Lower lobe of right lung (tissue), 2 donors: ENCODE results near the gene LIN7B. TPM values are rescaled to one million over a fixed set of nuclear protein-coding genes. Genes with fewer than 3 reads are reported as not detected.
A peak's percentile ranks its signal among the peaks of the same experiment; 100 is the strongest.

ENCODE experiments used
- ATAC-seq, 2 donors: fragments of 200-7000 bp; cut with Tn5 transposase; one replicate each; pipeline ENCODE4 v1.9.1; 2020 to 2022; ENCODE audit warnings: mild to moderate bottlenecking in 2 of 2, moderate library complexity in 2 of 2
- DNase-seq: peaks from one replicate; pipeline ENCODE4 v3.0.0-alpha.2; 2020
- H3K27ac ChIP-seq: fragments of 200-600 bp; one replicate; pipeline ENCODE4 v1.8.0; 2022
- H3K27me3 ChIP-seq: fragments of 200-600 bp; one replicate; pipeline ENCODE4 v1.8.0; 2022; ENCODE audit warnings: low read depth
- H3K36me3 ChIP-seq: fragments of 200-600 bp; one replicate; pipeline ENCODE4 v1.8.0; 2022; ENCODE audit warnings: mild to moderate bottlenecking
- H3K4me1 ChIP-seq: fragments of 200-600 bp; one replicate; pipeline ENCODE4 v1.8.0; 2022
- H3K4me3 ChIP-seq: fragments of 200-600 bp; one replicate; pipeline ENCODE4 v1.8.0; 2022; ENCODE audit warnings: mild to moderate bottlenecking
- H3K9me3 ChIP-seq: fragments of 200-600 bp; one replicate; pipeline ENCODE4 v1.8.0; 2022
- intact Hi-C: fragments of 100-400 bp; cut with DNase I; formaldehyde crosslinking; loops from one replicate; pipeline ENCODE4 v1.11.0; 2022
- total RNA-seq: library from RNA; stranded (reverse); fragmentation: NEBNext Ultra II Directional; extraction: Animal tissue kit (Norgen Biotek cat#: 25700); gene quantifications from one replicate; pipeline ENCODE4 v1.2.1, GENCODE V29; 2021
- TF ChIP-seq, protein P1 (sequence below): fragments of 200-600 bp; IDR thresholded peaks from one replicate; pipeline ENCODE4 v1.8.0; 2022; ENCODE audit warnings: antibody characterized with exemption, mild to moderate bottlenecking
- donor health status: DM: no; HTN: yes; CAD: no; lungs with severe emphysema.

Gene LIN7B
- total RNA-seq, 1 donor from 2014 or later: 10.6 TPM

DNA sequence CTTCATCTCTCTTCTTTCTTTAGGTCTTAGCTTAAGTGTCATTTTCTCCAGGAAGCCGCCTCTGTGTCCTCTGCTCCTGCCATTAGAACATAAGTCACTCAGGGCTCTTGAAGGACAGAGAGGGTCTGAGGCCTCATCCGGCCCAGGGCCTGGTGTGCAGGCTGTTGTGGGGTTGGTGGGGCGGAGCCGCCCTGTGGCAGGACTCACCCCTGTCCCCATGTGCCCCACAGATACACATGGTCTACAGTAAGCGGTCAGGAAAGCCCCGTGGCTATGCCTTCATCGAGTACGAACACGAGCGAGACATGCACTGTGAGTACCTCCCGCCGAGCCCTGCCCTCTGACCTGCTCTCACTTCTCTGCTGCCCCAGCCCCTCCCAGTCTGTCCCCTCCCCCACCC, 13.0 kb upstream of the LIN7B start:
- Histone ChIP-seq H3K36me3 (peaks cover 100% of the 10 kb centered on the region), H3K27me3 (no peaks in the 10 kb centered on the region), H3K27ac (no peak overlapping the region), H3K4me1 (peaks cover 8% of the 10 kb centered on the region), H3K9me3 (no peaks in the 10 kb centered on the region), H3K4me3 (no peak overlapping the region)
- DNase-seq (no peak), ATAC-seq (no peak)
- TF ChIP-seq, protein P1, sequence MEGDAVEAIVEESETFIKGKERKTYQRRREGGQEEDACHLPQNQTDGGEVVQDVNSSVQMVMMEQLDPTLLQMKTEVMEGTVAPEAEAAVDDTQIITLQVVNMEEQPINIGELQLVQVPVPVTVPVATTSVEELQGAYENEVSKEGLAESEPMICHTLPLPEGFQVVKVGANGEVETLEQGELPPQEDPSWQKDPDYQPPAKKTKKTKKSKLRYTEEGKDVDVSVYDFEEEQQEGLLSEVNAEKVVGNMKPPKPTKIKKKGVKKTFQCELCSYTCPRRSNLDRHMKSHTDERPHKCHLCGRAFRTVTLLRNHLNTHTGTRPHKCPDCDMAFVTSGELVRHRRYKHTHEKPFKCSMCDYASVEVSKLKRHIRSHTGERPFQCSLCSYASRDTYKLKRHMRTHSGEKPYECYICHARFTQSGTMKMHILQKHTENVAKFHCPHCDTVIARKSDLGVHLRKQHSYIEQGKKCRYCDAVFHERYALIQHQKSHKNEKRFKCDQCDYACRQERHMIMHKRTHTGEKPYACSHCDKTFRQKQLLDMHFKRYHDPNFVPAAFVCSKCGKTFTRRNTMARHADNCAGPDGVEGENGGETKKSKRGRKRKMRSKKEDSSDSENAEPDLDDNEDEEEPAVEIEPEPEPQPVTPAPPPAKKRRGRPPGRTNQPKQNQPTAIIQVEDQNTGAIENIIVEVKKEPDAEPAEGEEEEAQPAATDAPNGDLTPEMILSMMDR: no peak
- intact Hi-C loops: no loop called here

DNA sequence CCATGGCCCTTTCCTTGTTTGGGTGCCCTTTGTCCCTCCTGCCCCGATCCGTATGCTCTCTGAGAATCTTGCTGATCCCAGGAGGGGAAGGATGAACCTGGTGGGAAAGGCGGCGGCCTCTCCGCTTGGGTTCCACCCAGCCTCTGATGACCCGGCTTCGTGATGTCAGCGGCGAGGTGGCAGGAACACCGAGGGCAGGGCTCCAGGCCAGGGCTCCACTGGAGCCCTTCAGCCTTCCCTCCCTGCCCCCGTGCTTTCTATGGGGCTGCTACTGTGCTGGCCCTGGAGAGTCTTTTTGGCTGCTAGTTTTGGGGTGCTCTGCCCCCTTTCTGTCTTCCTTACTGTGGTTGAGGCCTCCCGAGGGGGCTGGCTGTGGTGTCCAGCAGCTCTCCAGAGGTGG, 11.9 kb upstream of the LIN7B start:
- no peak overlapping the region for H3K4me3 ChIP-seq
- H3K4me1 ChIP-seq: peaks cover 5% of the 10 kb centered on the region
- intact Hi-C loops: no loop called here
- TF ChIP-seq, protein P1: no peak
- no peak overlapping the region for H3K27ac ChIP-seq
- H3K9me3 ChIP-seq: no peaks in the 10 kb centered on the region
- H3K27me3 ChIP-seq: no peaks in the 10 kb centered on the region
- no peak for DNase-seq
- H3K36me3 ChIP-seq: peaks cover 100% of the 10 kb centered on the region
- no peak for ATAC-seq

- no peak overlapping the region for H3K27ac ChIP-seq
- intact Hi-C loops: no loop called here
Observed at GRCh38 chr19:49103331-49104085, 10.7 kb upstream of the LIN7B start.

GRCh38 chr19:49104229-49104864, 9.8 kb upstream of the LIN7B start:
- Histone ChIP-seq H3K27ac (no peak overlapping the region), H3K27me3 (no peaks in the 10 kb centered on the region), H3K4me3 (no peak overlapping the region), H3K9me3 (no peaks in the 10 kb centered on the region), H3K36me3 (peaks cover 100% of the 10 kb centered on the region), H3K4me1 (no peaks in the 10 kb centered on the region)
- TF ChIP-seq, protein P1: no peak
- DNase-seq (no peak), ATAC-seq (no peak)
- intact Hi-C loops: no loop called here

More at GRCh38 chr19:49103331-49104085, 10.7 kb upstream of the LIN7B start:
- Histone ChIP-seq H3K9me3 (no peaks in the 10 kb centered on the region), H3K27me3 (no peaks in the 10 kb centered on the region), H3K4me3 (no peak overlapping the region), H3K36me3 (peaks cover 100% of the 10 kb centered on the region), H3K4me1 (no peaks in the 10 kb centered on the region)
- ATAC-seq (peak in 1 of 2 donors; percentile 3), DNase-seq (no peak)
- TF ChIP-seq, protein P1: no peak

GRCh38 chr19:49106648-49107135, 7.5 kb upstream of the LIN7B start:
- H3K4me3 ChIP-seq: no peak overlapping the region
- peak; percentile 16 to 48 for ATAC-seq
- DNase-seq: peak; percentile 71
- H3K27ac ChIP-seq: no peak overlapping the region
- H3K4me1 ChIP-seq: peaks cover 5% of the 10 kb centered on the region
- H3K27me3 ChIP-seq: no peaks in the 10 kb centered on the region
- peaks cover 78% of the 10 kb centered on the region for H3K36me3 ChIP-seq
- TF ChIP-seq, protein P1: peak; percentile 76
- H3K9me3 ChIP-seq: no peaks in the 10 kb centered on the region
- intact Hi-C loops: no loop called here
